GM23248 (cell line): ENCODE measurements around the gene ENTREP3.
"Not testable (repeated sequence)": the region's sequence is repeated elsewhere in the genome, so short reads cannot be mapped to it uniquely, and the experiment has no call there.

Experiments used
- EZH2 ChIP-seq: fragments of 200-600 bp; sonication (generic); IDR thresholded peaks from 2 replicates; pipeline ENCODE4 v1.6.1; 2018; ENCODE audit warnings: antibody characterized with exemption, mild to moderate bottlenecking; ENCODE audit not compliant: insufficient read depth, poor library complexity, severe bottlenecking
- EZH2phosphoT487 ChIP-seq: fragments of 200-600 bp; sonication (generic); IDR thresholded peaks from 2 replicates; pipeline ENCODE4 v1.6.1; 2018; ENCODE audit warnings: antibody characterized with exemption, moderate library complexity, mild to moderate bottlenecking, low read depth; ENCODE audit not compliant: insufficient read depth

- not testable (repeated sequence) for TF ChIP-seq EZH2, EZH2phosphoT487
Measured at GRCh38 chr1:155212051-155212440, 43.2 kb downstream of the ENTREP3 start.
